ENCODE results near the gene PTPRO. TPM values are rescaled to one million over a fixed set of nuclear protein-coding genes. Genes with fewer than 3 reads are reported as not detected.

Gene PTPRO
- total RNA-seq, 1 experiment from 2014 or later, result not detected

GRCh38 chr12:15364221-15365160 lies 42.2 kb downstream of the PTPRO start:
- no peak overlapping the region for H2AFZ ChIP-seq (ENCODE audit: low read length)
- no peaks in the 10 kb centered on the region for H3K79me2 ChIP-seq (ENCODE audit: low read length)
- no peaks in the 10 kb centered on the region for H3K9me3 ChIP-seq (ENCODE audit: low read length)
- H3K36me3 ChIP-seq (ENCODE audit: low read depth, low read length), result no peaks in the 10 kb centered on the region
- intact Hi-C loops (cut with micrococcal nuclease), result no loop called here
- ChIA-PET CTCF (no interaction called here), POLR2A (ENCODE audit: unreplicated experiment) (no interaction called here)
- peak overlapping the region; percentile 55; the same call in 1 of the 2 replicates for H3K27ac ChIP-seq (ENCODE audit: low read length)
- ATAC-seq (no peak), DNase-seq (peak; percentile 74)
- BruUV-seq (replicated peaks), result no TSS peak
- no peaks in the 10 kb centered on the region for H3K27me3 ChIP-seq (ENCODE audit: low read length)
- peak overlapping the region; percentile 35; the same call in 1 of the 2 replicates for H3K4me3 ChIP-seq (ENCODE audit: low read length)
- no peaks in the 10 kb centered on the region for H3K9me2 ChIP-seq (replicated peaks; ENCODE audit: low read length)
- no peak overlapping the region; the same call in 1 of the 2 replicates for H3K9ac ChIP-seq (ENCODE audit: low read length)
- TF ChIP-seq EZH2 (IDR thresholded peaks at IDR 0.05; ENCODE audit: low read length, unreplicated experiment) (no peak), CTCF (conservative IDR thresholded peaks at IDR 0.05; ENCODE audit: low read depth, low read length) (no peak), EZH2phosphoT487 (IDR thresholded peaks at IDR 0.05; ENCODE audit: borderline replicate concordance, low read length) (no peak)
- peaks cover 16% of the 10 kb centered on the region for H3K4me1 ChIP-seq (ENCODE audit: insufficient read depth, low read length)
- no peaks in the 10 kb centered on the region for H3F3A ChIP-seq (ENCODE audit: low read length, unreplicated experiment)
- no peaks in the 10 kb centered on the region for H4K20me1 ChIP-seq (ENCODE audit: low read length)
- H3K4me2 ChIP-seq (ENCODE audit: low read length), result peak overlapping the region; percentile 44; the same call in 1 of the 2 replicates

DNA sequence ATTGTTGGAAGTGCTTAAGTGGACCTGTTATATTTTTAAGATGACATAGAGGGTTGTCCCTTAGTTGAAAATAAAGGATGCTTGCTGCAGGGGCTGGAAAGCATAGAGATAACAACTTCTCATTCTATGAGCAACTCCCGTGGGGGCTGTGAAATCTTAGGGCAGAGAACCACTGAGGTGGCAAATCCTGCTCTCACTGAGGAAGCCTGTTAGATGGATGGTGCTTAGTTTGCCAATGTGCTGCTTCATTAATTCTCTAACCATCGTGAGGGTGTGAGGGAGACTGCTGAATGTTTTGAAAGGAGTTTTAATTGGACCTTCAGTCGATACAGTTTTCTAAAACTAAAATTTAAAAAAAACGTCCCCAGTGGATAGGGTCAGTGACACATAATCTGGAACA lies 46.5 kb downstream of the PTPRO start:
- Histone ChIP-seq H3F3A (ENCODE audit: low read length, unreplicated experiment) (no peaks in the 10 kb centered on the region), H2AFZ (ENCODE audit: low read length) (no peak overlapping the region), H3K36me3 (ENCODE audit: low read depth, low read length) (no peaks in the 10 kb centered on the region), H3K79me2 (ENCODE audit: low read length) (no peaks in the 10 kb centered on the region), H3K27me3 (ENCODE audit: low read length) (no peaks in the 10 kb centered on the region), H3K9me3 (ENCODE audit: low read length) (no peaks in the 10 kb centered on the region), H3K27ac (ENCODE audit: low read length) (no peak overlapping the region), H3K4me1 (ENCODE audit: insufficient read depth, low read length) (peaks cover 16% of the 10 kb centered on the region), H3K9ac (ENCODE audit: low read length) (no peak overlapping the region), H3K4me2 (ENCODE audit: low read length) (no peak overlapping the region), H3K4me3 (ENCODE audit: low read length) (no peak overlapping the region), H4K20me1 (ENCODE audit: low read length) (no peaks in the 10 kb centered on the region), H3K9me2 (replicated peaks; ENCODE audit: low read length) (no peaks in the 10 kb centered on the region)
- DNase-seq (no peak), ATAC-seq (no peak)
- BruUV-seq (replicated peaks), result no TSS peak
- POLR2A ChIA-PET (ENCODE audit: unreplicated experiment), result no interaction called here
- CTCF ChIA-PET, result no interaction called here
- no peak for TF ChIP-seq EZH2 (IDR thresholded peaks at IDR 0.05; ENCODE audit: low read length, unreplicated experiment)
- no peak for TF ChIP-seq CTCF (conservative IDR thresholded peaks at IDR 0.05; ENCODE audit: low read depth, low read length)
- no peak for TF ChIP-seq EZH2phosphoT487 (IDR thresholded peaks at IDR 0.05; ENCODE audit: borderline replicate concordance, low read length)
- intact Hi-C loops (cut with micrococcal nuclease), result no loop called here

DNA sequence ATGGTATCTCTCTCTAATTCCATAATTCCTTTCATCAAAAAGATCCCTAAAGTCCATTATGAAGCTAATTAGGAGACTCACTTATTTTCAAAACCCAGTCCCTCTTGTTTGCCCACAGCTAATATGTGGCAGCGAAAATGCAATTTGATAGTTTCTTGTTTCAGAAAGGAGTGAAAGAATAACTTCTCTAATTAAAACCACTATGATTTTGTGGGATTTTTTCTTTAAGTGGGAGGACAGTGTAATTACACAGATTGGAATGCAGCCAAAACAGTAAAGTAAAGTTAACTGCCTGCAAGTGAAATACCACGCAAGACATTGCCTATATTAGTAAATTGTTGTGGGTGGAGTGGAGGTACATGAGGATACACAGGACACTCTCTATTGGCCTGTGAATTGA lies 50.0 kb downstream of the PTPRO start:
- Histone ChIP-seq H3K27ac (ENCODE audit: low read length) (no peak overlapping the region), H3K79me2 (ENCODE audit: low read length) (no peaks in the 10 kb centered on the region), H3K9ac (ENCODE audit: low read length) (no peak overlapping the region), H3F3A (ENCODE audit: low read length, unreplicated experiment) (no peaks in the 10 kb centered on the region), H2AFZ (ENCODE audit: low read length) (no peak overlapping the region), H3K9me3 (ENCODE audit: low read length) (no peaks in the 10 kb centered on the region), H3K4me3 (ENCODE audit: low read length) (no peak overlapping the region), H4K20me1 (ENCODE audit: low read length) (no peaks in the 10 kb centered on the region), H3K9me2 (replicated peaks; ENCODE audit: low read length) (no peaks in the 10 kb centered on the region), H3K4me2 (ENCODE audit: low read length) (no peak overlapping the region), H3K4me1 (ENCODE audit: insufficient read depth, low read length) (no peaks in the 10 kb centered on the region), H3K27me3 (ENCODE audit: low read length) (no peaks in the 10 kb centered on the region), H3K36me3 (ENCODE audit: low read depth, low read length) (no peaks in the 10 kb centered on the region)
- no TSS peak for BruUV-seq (replicated peaks)
- ATAC-seq, result no peak
- POLR2A ChIA-PET (ENCODE audit: unreplicated experiment), result no interaction called here
- intact Hi-C loops (cut with micrococcal nuclease), result no loop called here
- no peak for DNase-seq
- CTCF ChIA-PET, result no interaction called here
- TF ChIP-seq CTCF (conservative IDR thresholded peaks at IDR 0.05; ENCODE audit: low read depth, low read length) (no peak), EZH2 (IDR thresholded peaks at IDR 0.05; ENCODE audit: low read length, unreplicated experiment) (no peak), EZH2phosphoT487 (IDR thresholded peaks at IDR 0.05; ENCODE audit: borderline replicate concordance, low read length) (no peak)
